Gastrocnemius medialis (tissue), 4 donors: ENCODE measurements around the gene CFAP161.

Experiments used
- CTCF ChIP-seq, 5 experiments: fragments of 450-650 bp in 3 of 5; fragments of 200-600 bp in 2 of 5; sonication (generic) in 2 of 5; IDR thresholded peaks in 4 of 5; conservative IDR thresholded peaks in 1 of 5; 1 replicate in 4 of 5; 2 replicates in 1 of 5; pipeline ENCODE4 v1.5.1; 2016 to 2019; ENCODE audit warnings: antibody characterized with exemption in 5 of 5, mild to moderate bottlenecking in 3 of 5, moderate library complexity in 3 of 5
- POLR2A ChIP-seq, 2 donors: fragments of 450-650 bp; IDR thresholded peaks; one replicate each; pipeline ENCODE4 v1.6.1; 2017; ENCODE audit warnings: antibody characterized with exemption in 2 of 2, mild to moderate bottlenecking in 2 of 2, moderate library complexity in 2 of 2

- no peak for TF ChIP-seq POLR2A (IDR thresholded peaks at IDR 0.05)
- TF ChIP-seq CTCF (IDR thresholded peaks at IDR 0.05 in 4 of 5, conservative IDR thresholded peaks at IDR 0.05 in 1 of 5) = no peak
Measured at GRCh38 chr15:81092559-81092902, 41.5 kb upstream of the CFAP161 start.
